Measurements from ENCODE around the gene TNS1. TPM values are rescaled to one million over a fixed set of nuclear protein-coding genes. Genes with fewer than 3 reads are reported as not detected.

TNS1 gene
- total RNA-seq, 1 donor from 2014 or later, result 14.5 TPM

GRCh38 chr2:217959723-217960122 is 43.1 kb downstream of the TNS1 start:
- no peaks in the 10 kb centered on the region for H3K36me3 Mint-ChIP-seq (ENCODE audit: low read depth)
- peaks cover 12% of the 10 kb centered on the region for H3K4me1 Mint-ChIP-seq
- no peaks in the 10 kb centered on the region for H3K9me3 Mint-ChIP-seq
- no peak for TF ChIP-seq CTCF (conservative IDR thresholded peaks at IDR 0.05)
- H3K4me3 Mint-ChIP-seq, result no peak overlapping the region
- no peaks in the 10 kb centered on the region for H3K27me3 Mint-ChIP-seq (ENCODE audit: low read depth)
- H3K27ac Mint-ChIP-seq (ENCODE audit: unreplicated experiment), result no peak overlapping the region
- DNase-seq (ENCODE audit: low read depth, low spot score), result no peak

- H3K4me3 Mint-ChIP-seq, result no peak overlapping the region
- H3K4me1 Mint-ChIP-seq, result peaks cover 8% of the 10 kb centered on the region
- H3K27me3 Mint-ChIP-seq (ENCODE audit: low read depth), result no peaks in the 10 kb centered on the region
- TF ChIP-seq CTCF (conservative IDR thresholded peaks at IDR 0.05), result no peak
- H3K27ac Mint-ChIP-seq (ENCODE audit: unreplicated experiment), result no peak overlapping the region
- DNase-seq (ENCODE audit: low read depth, low spot score), result no peak
- no peaks in the 10 kb centered on the region for H3K9me3 Mint-ChIP-seq
- no peaks in the 10 kb centered on the region for H3K36me3 Mint-ChIP-seq (ENCODE audit: low read depth)
These were observed 43.9 kb downstream of the TNS1 start for GRCh38 chr2:217958884-217959225.

- Mint-ChIP-seq H3K27ac (ENCODE audit: unreplicated experiment) (no peak overlapping the region), H3K4me3 (no peak overlapping the region), H3K4me1 (peaks cover 8% of the 10 kb centered on the region), H3K9me3 (no peaks in the 10 kb centered on the region), H3K36me3 (ENCODE audit: low read depth) (no peaks in the 10 kb centered on the region), H3K27me3 (ENCODE audit: low read depth) (no peaks in the 10 kb centered on the region)
- DNase-seq (ENCODE audit: low read depth, low spot score), result no peak
- no peak for TF ChIP-seq CTCF (conservative IDR thresholded peaks at IDR 0.05)
These were observed 44.5 kb downstream of the TNS1 start for GRCh38 chr2:217958206-217958883.

GRCh38 chr2:217956586-217957457 is 46.0 kb downstream of the TNS1 start:
- Mint-ChIP-seq H3K27me3 (ENCODE audit: low read depth) (no peaks in the 10 kb centered on the region), H3K27ac (ENCODE audit: unreplicated experiment) (no peak overlapping the region), H3K4me1 (peaks cover 8% of the 10 kb centered on the region)

More at GRCh38 chr2:217956586-217957457, 46.0 kb downstream of the TNS1 start:
- H3K36me3 Mint-ChIP-seq (ENCODE audit: low read depth), result no peaks in the 10 kb centered on the region
- no peaks in the 10 kb centered on the region for H3K9me3 Mint-ChIP-seq
- no peak for DNase-seq (ENCODE audit: low read depth, low spot score)
- H3K4me3 Mint-ChIP-seq, result no peak overlapping the region
- TF ChIP-seq CTCF (conservative IDR thresholded peaks at IDR 0.05), result no peak

Data from neural crest cell (in vitro differentiated cells).